Adrenal gland (tissue), 5 donors: ENCODE measurements around the gene EML6.
A peak's percentile ranks its signal among the peaks of the same experiment; 100 is the strongest.

Experiments used
- POLR2A ChIP-seq, 2 donors: fragments of 450-650 bp; IDR thresholded peaks; one replicate each; pipeline ENCODE4 v1.6.1; 2017; ENCODE audit warnings: antibody characterized with exemption in 2 of 2, mild to moderate bottlenecking in 2 of 2, moderate library complexity in 1 of 2
- TF ChIP-seq, protein P1 (sequence below), 6 experiments: fragments of 450-650 bp in 4 of 6; fragments of 200-600 bp in 2 of 6; sonication (generic) in 1 of 6; IDR thresholded peaks; 1 replicate in 5 of 6; 2 replicates in 1 of 6; pipeline versions ENCODE4 v1.5.1 to v1.8.0; 2016 to 2021; ENCODE audit warnings: antibody characterized with exemption in 6 of 6, mild to moderate bottlenecking in 2 of 6, moderate library complexity in 1 of 6
- donor health status: DM: no; HTN: no; CAD: no.

GRCh38 chr2:54708584-54709335 is 14.7 kb upstream of the EML6 start:
- TF ChIP-seq POLR2A (IDR thresholded peaks at IDR 0.05), result no peak
- TF ChIP-seq, protein P1, sequence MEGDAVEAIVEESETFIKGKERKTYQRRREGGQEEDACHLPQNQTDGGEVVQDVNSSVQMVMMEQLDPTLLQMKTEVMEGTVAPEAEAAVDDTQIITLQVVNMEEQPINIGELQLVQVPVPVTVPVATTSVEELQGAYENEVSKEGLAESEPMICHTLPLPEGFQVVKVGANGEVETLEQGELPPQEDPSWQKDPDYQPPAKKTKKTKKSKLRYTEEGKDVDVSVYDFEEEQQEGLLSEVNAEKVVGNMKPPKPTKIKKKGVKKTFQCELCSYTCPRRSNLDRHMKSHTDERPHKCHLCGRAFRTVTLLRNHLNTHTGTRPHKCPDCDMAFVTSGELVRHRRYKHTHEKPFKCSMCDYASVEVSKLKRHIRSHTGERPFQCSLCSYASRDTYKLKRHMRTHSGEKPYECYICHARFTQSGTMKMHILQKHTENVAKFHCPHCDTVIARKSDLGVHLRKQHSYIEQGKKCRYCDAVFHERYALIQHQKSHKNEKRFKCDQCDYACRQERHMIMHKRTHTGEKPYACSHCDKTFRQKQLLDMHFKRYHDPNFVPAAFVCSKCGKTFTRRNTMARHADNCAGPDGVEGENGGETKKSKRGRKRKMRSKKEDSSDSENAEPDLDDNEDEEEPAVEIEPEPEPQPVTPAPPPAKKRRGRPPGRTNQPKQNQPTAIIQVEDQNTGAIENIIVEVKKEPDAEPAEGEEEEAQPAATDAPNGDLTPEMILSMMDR (IDR thresholded peaks at IDR 0.05), result peak in 3 of 6 experiments; percentile 13 to 31 (median 19)
